ENCODE measurements around the gene PATJ.

Gene PATJ

GRCh38 chr1:62089570-62089969, 347.3 kb downstream of the PATJ start (continued):
- no peak for TF ChIP-seq ZNF8 (CRISPR knock-in tag; IDR thresholded peaks at IDR 0.05)
- TF ChIP-seq ZFP3 (CRISPR knock-in tag; IDR thresholded peaks at IDR 0.05): no peak
- no peak for TF ChIP-seq ZNF565 (CRISPR knock-in tag; conservative IDR thresholded peaks at IDR 0.05; ENCODE audit: low read depth)
- TF ChIP-seq CSDC2 (CRISPR knock-in tag; IDR thresholded peaks at IDR 0.05): no peak
- TF ChIP-seq TCF4 (CRISPR knock-in tag; IDR thresholded peaks at IDR 0.05; ENCODE audit: borderline replicate concordance): no peak
- no peak for TF ChIP-seq BACH2 (CRISPR knock-in tag; IDR thresholded peaks at IDR 0.05; ENCODE audit: borderline replicate concordance)
- TF ChIP-seq, protein P1, sequence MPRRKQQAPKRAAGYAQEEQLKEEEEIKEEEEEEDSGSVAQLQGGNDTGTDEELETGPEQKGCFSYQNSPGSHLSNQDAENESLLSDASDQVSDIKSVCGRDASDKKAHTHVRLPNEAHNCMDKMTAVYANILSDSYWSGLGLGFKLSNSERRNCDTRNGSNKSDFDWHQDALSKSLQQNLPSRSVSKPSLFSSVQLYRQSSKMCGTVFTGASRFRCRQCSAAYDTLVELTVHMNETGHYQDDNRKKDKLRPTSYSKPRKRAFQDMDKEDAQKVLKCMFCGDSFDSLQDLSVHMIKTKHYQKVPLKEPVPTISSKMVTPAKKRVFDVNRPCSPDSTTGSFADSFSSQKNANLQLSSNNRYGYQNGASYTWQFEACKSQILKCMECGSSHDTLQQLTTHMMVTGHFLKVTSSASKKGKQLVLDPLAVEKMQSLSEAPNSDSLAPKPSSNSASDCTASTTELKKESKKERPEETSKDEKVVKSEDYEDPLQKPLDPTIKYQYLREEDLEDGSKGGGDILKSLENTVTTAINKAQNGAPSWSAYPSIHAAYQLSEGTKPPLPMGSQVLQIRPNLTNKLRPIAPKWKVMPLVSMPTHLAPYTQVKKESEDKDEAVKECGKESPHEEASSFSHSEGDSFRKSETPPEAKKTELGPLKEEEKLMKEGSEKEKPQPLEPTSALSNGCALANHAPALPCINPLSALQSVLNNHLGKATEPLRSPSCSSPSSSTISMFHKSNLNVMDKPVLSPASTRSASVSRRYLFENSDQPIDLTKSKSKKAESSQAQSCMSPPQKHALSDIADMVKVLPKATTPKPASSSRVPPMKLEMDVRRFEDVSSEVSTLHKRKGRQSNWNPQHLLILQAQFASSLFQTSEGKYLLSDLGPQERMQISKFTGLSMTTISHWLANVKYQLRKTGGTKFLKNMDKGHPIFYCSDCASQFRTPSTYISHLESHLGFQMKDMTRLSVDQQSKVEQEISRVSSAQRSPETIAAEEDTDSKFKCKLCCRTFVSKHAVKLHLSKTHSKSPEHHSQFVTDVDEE (CRISPR knock-in tag; IDR thresholded peaks at IDR 0.05): no peak

DNA sequence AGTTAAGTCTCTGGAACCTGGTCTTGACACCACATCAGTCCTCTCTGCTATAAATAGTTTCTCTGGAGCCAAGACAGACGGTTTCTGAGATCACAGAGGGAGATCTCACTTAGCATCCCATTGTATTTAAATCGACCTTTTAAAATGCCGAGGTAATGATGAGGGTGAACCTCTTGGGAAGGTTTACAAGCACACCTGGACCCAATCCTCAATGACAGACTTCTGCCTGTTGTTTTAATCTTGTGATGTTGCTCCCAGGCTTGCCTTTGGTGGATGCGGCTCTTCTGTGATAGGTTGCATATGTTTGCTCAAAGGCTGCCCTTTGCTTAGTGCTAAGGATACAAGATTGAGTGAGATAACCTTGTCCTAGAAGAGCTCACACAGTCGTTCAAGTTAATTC, 347.7 kb downstream of the PATJ start:
- TF ChIP-seq ZNF565 (CRISPR knock-in tag; conservative IDR thresholded peaks at IDR 0.05; ENCODE audit: low read depth): no peak
- TF ChIP-seq ISL1 (CRISPR knock-in tag; IDR thresholded peaks at IDR 0.05): no peak
- no peak for TF ChIP-seq POU6F1 (CRISPR knock-in tag; IDR thresholded peaks at IDR 0.05; ENCODE audit: borderline replicate concordance, low read depth)
- no peak for TF ChIP-seq TCF4 (CRISPR knock-in tag; IDR thresholded peaks at IDR 0.05; ENCODE audit: borderline replicate concordance)
- TF ChIP-seq ZNF8 (CRISPR knock-in tag; IDR thresholded peaks at IDR 0.05): no peak
- no peak for TF ChIP-seq ZNF70 (CRISPR knock-in tag; IDR thresholded peaks at IDR 0.05)
- TF ChIP-seq ZC3H10 (CRISPR knock-in tag; IDR thresholded peaks at IDR 0.05): no peak
- no peak for TF ChIP-seq TOX (CRISPR knock-in tag; IDR thresholded peaks at IDR 0.05; ENCODE audit: borderline replicate concordance)
- TF ChIP-seq, protein P2, sequence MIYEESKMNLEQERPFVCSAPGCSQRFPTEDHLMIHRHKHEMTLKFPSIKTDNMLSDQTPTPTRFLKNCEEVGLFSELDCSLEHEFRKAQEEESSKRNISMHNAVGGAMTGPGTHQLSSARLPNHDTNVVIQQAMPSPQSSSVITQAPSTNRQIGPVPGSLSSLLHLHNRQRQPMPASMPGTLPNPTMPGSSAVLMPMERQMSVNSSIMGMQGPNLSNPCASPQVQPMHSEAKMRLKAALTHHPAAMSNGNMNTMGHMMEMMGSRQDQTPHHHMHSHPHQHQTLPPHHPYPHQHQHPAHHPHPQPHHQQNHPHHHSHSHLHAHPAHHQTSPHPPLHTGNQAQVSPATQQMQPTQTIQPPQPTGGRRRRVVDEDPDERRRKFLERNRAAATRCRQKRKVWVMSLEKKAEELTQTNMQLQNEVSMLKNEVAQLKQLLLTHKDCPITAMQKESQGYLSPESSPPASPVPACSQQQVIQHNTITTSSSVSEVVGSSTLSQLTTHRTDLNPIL (CRISPR knock-in tag; IDR thresholded peaks at IDR 0.05; ENCODE audit: low read depth): no peak
- no peak for TF ChIP-seq OSR1 (CRISPR knock-in tag; IDR thresholded peaks at IDR 0.05)
- no peak for TF ChIP-seq SNAI2 (CRISPR knock-in tag; IDR thresholded peaks at IDR 0.05)
- no peak for TF ChIP-seq CSDC2 (CRISPR knock-in tag; IDR thresholded peaks at IDR 0.05)
- no peak for TF ChIP-seq BACH2 (CRISPR knock-in tag; IDR thresholded peaks at IDR 0.05; ENCODE audit: borderline replicate concordance)
- TF ChIP-seq RARB (CRISPR knock-in tag; IDR thresholded peaks at IDR 0.05): no peak
- ATAC-seq: no peak

- TF ChIP-seq ZC3H10 (CRISPR knock-in tag; IDR thresholded peaks at IDR 0.05) (no peak), TOX (CRISPR knock-in tag; IDR thresholded peaks at IDR 0.05; ENCODE audit: borderline replicate concordance) (no peak), SNAI2 (CRISPR knock-in tag; IDR thresholded peaks at IDR 0.05) (no peak), RARB (CRISPR knock-in tag; IDR thresholded peaks at IDR 0.05) (no peak), TCF4 (CRISPR knock-in tag; IDR thresholded peaks at IDR 0.05; ENCODE audit: borderline replicate concordance) (no peak), ESRRG (CRISPR knock-in tag; IDR thresholded peaks at IDR 0.05) (no peak), ZNF8 (CRISPR knock-in tag; IDR thresholded peaks at IDR 0.05) (no peak)
- TF ChIP-seq, protein P2 (CRISPR knock-in tag; IDR thresholded peaks at IDR 0.05; ENCODE audit: low read depth): no peak
- TF ChIP-seq, protein P3, sequence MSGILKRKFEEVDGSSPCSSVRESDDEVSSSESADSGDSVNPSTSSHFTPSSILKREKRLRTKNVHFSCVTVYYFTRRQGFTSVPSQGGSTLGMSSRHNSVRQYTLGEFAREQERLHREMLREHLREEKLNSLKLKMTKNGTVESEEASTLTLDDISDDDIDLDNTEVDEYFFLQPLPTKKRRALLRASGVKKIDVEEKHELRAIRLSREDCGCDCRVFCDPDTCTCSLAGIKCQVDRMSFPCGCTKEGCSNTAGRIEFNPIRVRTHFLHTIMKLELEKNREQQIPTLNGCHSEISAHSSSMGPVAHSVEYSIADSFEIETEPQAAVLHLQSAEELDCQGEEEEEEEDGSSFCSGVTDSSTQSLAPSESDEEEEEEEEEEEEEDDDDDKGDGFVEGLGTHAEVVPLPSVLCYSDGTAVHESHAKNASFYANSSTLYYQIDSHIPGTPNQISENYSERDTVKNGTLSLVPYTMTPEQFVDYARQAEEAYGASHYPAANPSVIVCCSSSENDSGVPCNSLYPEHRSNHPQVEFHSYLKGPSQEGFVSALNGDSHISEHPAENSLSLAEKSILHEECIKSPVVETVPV (CRISPR knock-in tag; IDR thresholded peaks at IDR 0.05): no peak
- ATAC-seq: no peak
Measured at GRCh38 chr1:62092110-62092509, 349.8 kb downstream of the PATJ start.

- ATAC-seq: no peak
- no peak for TF ChIP-seq ISL1 (CRISPR knock-in tag; IDR thresholded peaks at IDR 0.05)
- TF ChIP-seq POU6F1 (CRISPR knock-in tag; IDR thresholded peaks at IDR 0.05; ENCODE audit: borderline replicate concordance, low read depth): no peak
- TF ChIP-seq ZNF70 (CRISPR knock-in tag; IDR thresholded peaks at IDR 0.05): no peak
- no peak for TF ChIP-seq RARB (CRISPR knock-in tag; IDR thresholded peaks at IDR 0.05)
- TF ChIP-seq GLIS3 (CRISPR knock-in tag; IDR thresholded peaks at IDR 0.05): no peak
- no peak for TF ChIP-seq ZC3H10 (CRISPR knock-in tag; IDR thresholded peaks at IDR 0.05)
- TF ChIP-seq ZNF565 (CRISPR knock-in tag; conservative IDR thresholded peaks at IDR 0.05; ENCODE audit: low read depth): no peak
- no peak for TF ChIP-seq PATZ1 (CRISPR knock-in tag; IDR thresholded peaks at IDR 0.05; ENCODE audit: borderline replicate concordance)
- TF ChIP-seq PPARA (CRISPR knock-in tag; IDR thresholded peaks at IDR 0.05; ENCODE audit: borderline replicate concordance): no peak
- TF ChIP-seq CSDC2 (CRISPR knock-in tag; IDR thresholded peaks at IDR 0.05): no peak
- TF ChIP-seq, protein P2 (CRISPR knock-in tag; IDR thresholded peaks at IDR 0.05; ENCODE audit: low read depth): no peak
Measured at GRCh38 chr1:62093261-62093660, 351.0 kb downstream of the PATJ start.
